Neural cell (in vitro differentiated cells): ENCODE measurements around the gene RBBP6. TPM values are rescaled to one million over a fixed set of nuclear protein-coding genes. Genes with fewer than 3 reads are reported as not detected.
"Not testable (repeated sequence)": the region's sequence is repeated elsewhere in the genome, so short reads cannot be mapped to it uniquely, and the experiment has no call there.

Experiments used
- H2AFZ ChIP-seq: fragments of 200-600, 300-800 bp; sonication (generic), shearing (Covaris generic); 2 replicates; pipeline ENCODE4 v1.6.0; 2014; ENCODE audit warnings: low read depth, mild to moderate bottlenecking, antibody characterized with exemption, low read length, moderate library complexity
- H3F3A ChIP-seq: fragments of 200-600 bp; shearing (Covaris generic); 2 replicates; pipeline ENCODE4 v1.6.1; 2016; ENCODE audit warnings: mild to moderate bottlenecking, moderate library complexity, mixed read lengths, antibody characterized with exemption, low read length; ENCODE audit not compliant: insufficient read depth, poor library complexity, severe bottlenecking
- H3K27ac ChIP-seq: fragments of 200-600, 300-800 bp; sonication (generic), shearing (Covaris generic); 2 replicates; pipeline ENCODE4 v1.5.1; 2014; ENCODE audit warnings: mild to moderate bottlenecking, low read length, moderate library complexity
- H3K27me3 ChIP-seq: fragments of 300-800, 200-600 bp; sonication (generic), shearing (Covaris generic); 2 replicates; pipeline ENCODE4 v1.6.0; 2014; ENCODE audit warnings: mild to moderate bottlenecking, low read depth, low read length, moderate library complexity; ENCODE audit not compliant: insufficient read depth
- H3K36me3 ChIP-seq: fragments of 300-800, 200-600 bp; sonication (generic), shearing (Covaris generic); 2 replicates; pipeline ENCODE4 v1.5.1; 2014; ENCODE audit warnings: mild to moderate bottlenecking, antibody characterized with exemption, low read length, moderate library complexity; ENCODE audit not compliant: insufficient read depth
- H3K4me2 ChIP-seq: fragments of 300-800, 200-600 bp; sonication (generic), shearing (Covaris generic); 2 replicates; pipeline ENCODE4 v1.6.0; 2014; ENCODE audit warnings: mild to moderate bottlenecking, low read length
- H3K4me3 ChIP-seq: fragments of 300-800, 200-600 bp; sonication (generic), shearing (Covaris generic); 2 replicates; pipeline ENCODE4 v1.5.1; 2014; ENCODE audit warnings: mild to moderate bottlenecking, low read length, moderate library complexity
- H3K79me2 ChIP-seq: fragments of 200-600 bp; shearing (Covaris generic); replicated peaks from 2 replicates; pipeline ENCODE4 v1.6.0; 2014; ENCODE audit warnings: mild to moderate bottlenecking, low read length, moderate library complexity; ENCODE audit not compliant: insufficient read depth
- H3K9ac ChIP-seq: fragments of 300-800, 200-600 bp; sonication (generic), shearing (Covaris generic); 2 replicates; pipeline ENCODE4 v1.6.1; 2016; ENCODE audit warnings: mild to moderate bottlenecking, low read length, mixed read lengths
- H3K9me2 ChIP-seq: fragments of 200-600 bp; shearing (Covaris generic); 2 replicates; pipeline ENCODE4 v1.6.1; 2016; ENCODE audit warnings: mild to moderate bottlenecking, low read length, mixed read lengths; ENCODE audit not compliant: insufficient read depth
- H3K9me3 ChIP-seq: fragments of 200-600, 300-800 bp; sonication (generic), shearing (Covaris generic); 2 replicates; pipeline ENCODE4 v1.6.1; 2016; ENCODE audit warnings: mild to moderate bottlenecking, mixed run types, low read length, moderate library complexity, mixed read lengths
- H4K20me1 ChIP-seq: fragments of 200-600 bp; shearing (Covaris generic); 2 replicates; pipeline ENCODE4 v1.6.1; 2016; ENCODE audit warnings: mild to moderate bottlenecking, mixed run types; ENCODE audit not compliant: insufficient read depth
- EZH2 ChIP-seq: fragments of 200-600, 300-800 bp; shearing (Covaris generic), sonication (generic); IDR thresholded peaks from 2 replicates; pipeline ENCODE4 v1.6.1; 2014; ENCODE audit warnings: antibody characterized with exemption, low read length, borderline replicate concordance, mild to moderate bottlenecking; ENCODE audit not compliant: insufficient read depth, poor library complexity, severe bottlenecking
- MXI1 ChIP-seq: fragments of 450-650 bp; conservative IDR thresholded peaks from 2 replicates; pipeline ENCODE4 v1.6.1; 2014; ENCODE audit warnings: antibody characterized with exemption, mild to moderate bottlenecking; ENCODE audit not compliant: poor library complexity, severe bottlenecking
- POLR2AphosphoS5 ChIP-seq: IDR thresholded peaks from 2 replicates; pipeline ENCODE4 v1.6.1; 2012
- REST ChIP-seq: IDR thresholded peaks from 2 replicates; pipeline ENCODE4 v1.6.1; 2012; ENCODE audit warnings: borderline replicate concordance
- SMC3 ChIP-seq: fragments of 450-650 bp; conservative IDR thresholded peaks from 2 replicates; pipeline ENCODE4 v1.6.1; 2014; ENCODE audit warnings: antibody characterized with exemption, mild to moderate bottlenecking, moderate library complexity; ENCODE audit not compliant: poor library complexity
- TAF1 ChIP-seq: IDR thresholded peaks from 2 replicates; pipeline ENCODE4 v1.6.1; 2012; ENCODE audit warnings: low read depth
- polyA plus RNA-seq: library from polyadenylated mRNA; depleted of rRNA; stranded (reverse); fragments of >200 nt; gene quantifications from 2 replicates; pipeline ENCODE4 v1.2.3, GENCODE V29; 2014

The RBBP6 gene
- polyA plus RNA-seq, 1 donor from 2014 or later = 75.5 TPM

- Histone ChIP-seq H4K20me1 (no peaks in the 10 kb centered on the region), H3K9ac (no peak overlapping the region), H3K4me3 (no peak overlapping the region), H3K4me2 (no peak overlapping the region), H3K9me2 (no peaks in the 10 kb centered on the region), H3K9me3 (no peaks in the 10 kb centered on the region), H3K36me3 (no peaks in the 10 kb centered on the region), H3F3A (no peaks in the 10 kb centered on the region), H3K79me2 (no peaks in the 10 kb centered on the region), H3K27ac (no peak overlapping the region), H3K27me3 (no peaks in the 10 kb centered on the region), H2AFZ (no peak overlapping the region)
- TF ChIP-seq EZH2 = no peak
- no peak for TF ChIP-seq MXI1
- no peak for TF ChIP-seq SMC3
- TF ChIP-seq REST = no peak
- TF ChIP-seq POLR2AphosphoS5 = no peak
- no peak for TF ChIP-seq TAF1
Measured at GRCh38 chr16:24612656-24613055, 73.3 kb downstream of the RBBP6 start.

DNA sequence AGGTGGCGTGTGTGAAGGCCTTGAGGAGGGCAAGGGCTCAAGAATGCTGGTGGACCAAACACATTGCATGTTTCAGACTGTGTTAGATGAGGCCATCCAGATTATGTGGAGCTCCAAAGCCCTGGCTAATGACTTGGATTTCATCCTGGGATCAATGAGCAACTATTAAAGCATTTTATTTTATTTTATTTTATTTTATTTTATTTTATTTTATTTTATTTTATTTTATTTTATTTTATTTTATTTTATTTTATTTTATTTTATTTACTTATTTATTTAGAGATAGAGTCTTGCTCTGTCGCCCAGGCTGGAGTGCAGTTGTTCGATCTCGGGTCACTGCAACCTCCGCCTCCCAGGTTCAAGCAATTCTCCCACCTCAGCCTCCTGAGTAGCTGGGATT is 73.9 kb downstream of the RBBP6 start:
- H3K27ac ChIP-seq, H3K9me2 ChIP-seq, H2AFZ ChIP-seq, H4K20me1 ChIP-seq, H3K9ac ChIP-seq, H3K4me3 ChIP-seq, H3K36me3 ChIP-seq, H3K4me2 ChIP-seq, H3K27me3 ChIP-seq, H3K9me3 ChIP-seq, H3F3A ChIP-seq, H3K79me2 ChIP-seq: not testable (repeated sequence)

DNA sequence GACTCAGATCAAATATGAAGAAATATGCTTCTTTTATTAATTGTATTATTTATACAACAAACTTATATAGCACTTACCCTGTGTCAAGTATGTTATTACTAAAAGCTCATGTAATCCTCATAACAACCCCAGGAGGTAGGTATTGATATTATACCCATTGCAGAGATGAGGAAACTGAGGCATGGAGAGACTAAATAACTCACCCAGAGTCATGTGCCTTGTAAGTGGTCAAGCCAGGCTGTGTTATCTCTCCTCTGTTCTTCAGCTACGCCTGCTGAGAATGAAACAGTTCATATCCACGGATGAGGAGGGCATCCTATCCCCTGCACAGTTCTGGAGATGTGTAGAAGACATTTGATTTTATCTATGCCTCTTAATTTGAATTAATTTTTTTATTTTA is 78.1 kb downstream of the RBBP6 start:
- H3K36me3 ChIP-seq = no peaks in the 10 kb centered on the region
- H3F3A ChIP-seq = no peaks in the 10 kb centered on the region
- H3K4me2 ChIP-seq = no peak overlapping the region
- TF ChIP-seq SMC3 (no peak), TAF1 (no peak)
- H3K4me3 ChIP-seq = no peak overlapping the region
- no peak overlapping the region for H3K9ac ChIP-seq
- no peaks in the 10 kb centered on the region for H4K20me1 ChIP-seq
- H3K9me2 ChIP-seq = no peaks in the 10 kb centered on the region
- no peak overlapping the region for H2AFZ ChIP-seq
- H3K9me3 ChIP-seq = no peaks in the 10 kb centered on the region
- no peaks in the 10 kb centered on the region for H3K79me2 ChIP-seq
- no peaks in the 10 kb centered on the region for H3K27me3 ChIP-seq
- H3K27ac ChIP-seq = no peak overlapping the region

Other genes starting within 250 kb of the RBBP6 start
- gene TNRC6A, start 190.1 kb downstream of the RBBP6 start, polyA plus RNA-seq = 32.1 and 37.9 TPM in 2 replicates